HepG2 (cell line): ENCODE measurements around the gene EEPD1. TPM values are rescaled to one million over a fixed set of nuclear protein-coding genes. Genes with fewer than 3 reads are reported as not detected.

Source experiments
- ARID5B ChIP-seq: IDR thresholded peaks from 2 replicates; pipeline ENCODE4 v1.4.0; 2020; ENCODE audit warnings: mild to moderate bottlenecking, missing genetic modification reagents
- CREB1 ChIP-seq, 2 experiments: fragments of 450-650 bp in 1 of 2; IDR thresholded peaks; 2 replicates each; pipeline ENCODE4 v1.6.1; 2016 to 2017; ENCODE audit warnings: control low read depth in 1 of 2, mild to moderate bottlenecking in 1 of 2, missing compliant biosample characterization in 1 of 2, missing genetic modification characterization in 1 of 2
- E2F2 ChIP-seq: sonication (generic); formaldehyde crosslinking; IDR thresholded peaks from 2 replicates; pipeline ENCODE4 v1.4.0; 2020; ENCODE audit warnings: missing genetic modification reagents, borderline replicate concordance
- ETV5 ChIP-seq: IDR thresholded peaks from 2 replicates; pipeline ENCODE4 v1.6.1; 2018; ENCODE audit warnings: missing biosample characterization, missing genetic modification reagents, inconsistent platforms, borderline replicate concordance
- FIP1L1 ChIP-seq: fragments of 200-400 bp; formaldehyde crosslinking; IDR thresholded peaks from 2 replicates; pipeline ENCODE4 v1.6.1; 2018; ENCODE audit warnings: low read depth, mild to moderate bottlenecking, low read length, moderate library complexity, borderline replicate concordance; ENCODE audit not compliant: insufficient read depth
- GABPB1 ChIP-seq: IDR thresholded peaks from 2 replicates; pipeline ENCODE4 v1.6.1; 2016; ENCODE audit warnings: mild to moderate bottlenecking, missing genetic modification reagents, moderate library complexity, missing compliant biosample characterization
- GPBP1L1 ChIP-seq: sonication (generic); formaldehyde crosslinking; IDR thresholded peaks from 2 replicates; pipeline ENCODE4 v1.5.0; 2020; ENCODE audit warnings: mild to moderate bottlenecking, missing genetic modification reagents
- HOXA7 ChIP-seq: sonication (generic); formaldehyde crosslinking; IDR thresholded peaks from 2 replicates; pipeline ENCODE4 v1.8.1; 2022; ENCODE audit warnings: mild to moderate bottlenecking, missing genetic modification reagents, moderate library complexity
- MLX ChIP-seq: IDR thresholded peaks from 2 replicates; pipeline ENCODE4 v1.6.1; 2016
- RBAK ChIP-seq: sonication (generic); formaldehyde crosslinking; IDR thresholded peaks from 2 replicates; pipeline ENCODE4 v1.5.1; 2020; ENCODE audit warnings: mild to moderate bottlenecking, missing genetic modification reagents
- SNRNP70 ChIP-seq: fragments of 200-400 bp; formaldehyde crosslinking; IDR thresholded peaks from 2 replicates; pipeline ENCODE4 v1.6.1; 2017; ENCODE audit warnings: mild to moderate bottlenecking, low read depth, low read length, moderate library complexity
- TBP ChIP-seq: sonication (generic); formaldehyde crosslinking; IDR thresholded peaks from 2 replicates; pipeline ENCODE4 v1.5.0; 2020; ENCODE audit warnings: missing genetic modification reagents
- ZBTB49 ChIP-seq: sonication (generic); formaldehyde crosslinking; IDR thresholded peaks from 2 replicates; pipeline ENCODE4 v1.4.0; 2020; ENCODE audit warnings: missing genetic modification reagents, borderline replicate concordance
- ZEB1 ChIP-seq: IDR thresholded peaks from 2 replicates; pipeline ENCODE4 v1.6.1; 2012; ENCODE audit warnings: mild to moderate bottlenecking, low read depth, inconsistent platforms; ENCODE audit not compliant: insufficient replicate concordance
- ZFP36L2 ChIP-seq: sonication (generic); formaldehyde crosslinking; IDR thresholded peaks from 2 replicates; pipeline ENCODE4 v1.4.0; 2020; ENCODE audit warnings: missing genetic modification reagents
- ZNF205 ChIP-seq: IDR thresholded peaks from 2 replicates; pipeline ENCODE4 v1.6.1; 2018; ENCODE audit warnings: missing biosample characterization, missing genetic modification reagents
- ZNF296 ChIP-seq: sonication (generic); formaldehyde crosslinking; conservative IDR thresholded peaks from 2 replicates; pipeline ENCODE4 v1.5.0; 2020; ENCODE audit warnings: mild to moderate bottlenecking, missing genetic modification reagents
- ZNF546 ChIP-seq: sonication (generic); formaldehyde crosslinking; conservative IDR thresholded peaks from 2 replicates; pipeline ENCODE4 v1.8.1; 2023; ENCODE audit warnings: mild to moderate bottlenecking, missing genetic modification reagents
- ZNF775 ChIP-seq: sonication (generic); formaldehyde crosslinking; IDR thresholded peaks from 2 replicates; pipeline ENCODE4 v1.4.0; 2020; ENCODE audit warnings: missing genetic modification reagents, mild to moderate bottlenecking, moderate library complexity, borderline replicate concordance
- polyA plus RNA-seq, 8 experiments: library from polyadenylated mRNA; depleted of rRNA in 3 of 8; stranded (reverse) in 7 of 8; unstranded in 1 of 8; fragments of >200 nt; fragmentation: Illumina TruSeq in 4 of 8; extraction: Trizol in 4 of 8; gene quantifications; 2 replicates each; pipeline versions ENCODE4 v1.2.1 to v1.2.3, GENCODE V29; 2011 to 2016; ENCODE audit warnings: low read depth in 4 of 8, missing spikeins in 1 of 8, mixed read lengths in 1 of 8; ENCODE audit not compliant: insufficient read depth in 1 of 8
- total RNA-seq, 5 experiments: library from RNA; depleted of rRNA; stranded (reverse); fragments of >200 nt; fragmentation: Illumina TruSeq; extraction: Trizol; gene quantifications; 2 replicates each; pipeline ENCODE4 v1.2.3, GENCODE V29; 2016; ENCODE audit warnings: low read depth in 1 of 5

EEPD1 gene
- total and polyA plus RNA-seq, 2 of the 13 experiments (the other 11 are each of a cell fraction or from before 2014, with no cell fraction given) = 10.1 to 16.4 TPM

GRCh38 chr7:36157527-36158320 is 4.7 kb downstream of the EEPD1 start (continued):
- TF ChIP-seq E2F2 (CRISPR knock-in tag) = no peak
- TF ChIP-seq ZFP36L2 (CRISPR knock-in tag) = no peak
- no peak for TF ChIP-seq FIP1L1
- TF ChIP-seq SNRNP70 = no peak
- TF ChIP-seq ETV5 (CRISPR knock-in tag) = 0 out of 2 replicates have a peak, but pooled peaks have one; percentile 25
- TF ChIP-seq GPBP1L1 (CRISPR knock-in tag) = no peak
- no peak for TF ChIP-seq GABPB1 (CRISPR knock-in tag)
- no peak for TF ChIP-seq MLX (CRISPR knock-in tag)
- peak; percentile 49 for TF ChIP-seq ARID5B (CRISPR knock-in tag)
- no peak for TF ChIP-seq TBP (CRISPR knock-in tag)
- TF ChIP-seq ZNF775 = no peak
- no peak for TF ChIP-seq HOXA7
- TF ChIP-seq ZNF546 (CRISPR knock-in tag) = no peak
- TF ChIP-seq ZBTB49 (CRISPR knock-in tag) = no peak
- TF ChIP-seq CREB1 (IDR thresholded peaks at IDR 0.05) = no peak
- TF ChIP-seq CREB1 (CRISPR knock-in tag; IDR thresholded peaks at IDR 0.05) = peak; percentile 50
- no peak for TF ChIP-seq ZNF205 (CRISPR knock-in tag)
- TF ChIP-seq ZEB1 = no peak
- TF ChIP-seq RBAK = no peak
- TF ChIP-seq ZNF296 = no peak
